Stromal cell of bone marrow (primary cell): ENCODE data around the gene IL36B.
A peak's percentile ranks its signal among the peaks of the same experiment; 100 is the strongest.
"Not testable (repeated sequence)": the region's sequence is repeated elsewhere in the genome, so short reads cannot be mapped to it uniquely, and the experiment has no call there.

Experiments
- DNase-seq: peaks from one replicate; pipeline ENCODE4 v3.0.0-alpha.2; 2012; ENCODE audit warnings: low read depth

Gene IL36B

DNA sequence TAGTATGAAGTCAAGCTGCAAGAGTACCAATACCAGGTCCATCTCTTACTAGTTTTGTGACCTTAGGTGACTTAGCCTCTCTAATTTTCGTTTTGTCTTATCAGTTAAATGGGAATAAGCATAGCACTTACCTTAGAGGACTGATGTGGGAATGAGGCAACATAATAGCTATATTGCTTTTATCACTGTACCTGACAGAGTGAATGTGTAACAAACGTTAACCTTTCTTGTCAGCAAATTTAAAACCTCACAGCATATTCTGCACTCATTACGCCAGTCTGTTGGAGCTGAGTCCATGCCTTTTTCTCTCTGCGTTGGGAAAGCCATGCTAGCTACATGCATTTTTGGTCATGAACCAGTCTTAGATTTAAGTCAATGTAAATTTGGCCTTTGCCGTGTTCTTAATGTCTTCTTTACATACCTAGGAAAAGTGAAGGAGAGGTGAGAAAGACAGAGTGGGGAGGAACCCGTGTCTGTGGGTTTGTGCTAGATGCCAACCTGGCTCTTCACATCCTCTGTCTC is at the start of gene IL36B:
Gene IL36B, minus strand, starts transcription at position 472 of the 522 bp plus-strand sequence.
- no peak for DNase-seq

DNA sequence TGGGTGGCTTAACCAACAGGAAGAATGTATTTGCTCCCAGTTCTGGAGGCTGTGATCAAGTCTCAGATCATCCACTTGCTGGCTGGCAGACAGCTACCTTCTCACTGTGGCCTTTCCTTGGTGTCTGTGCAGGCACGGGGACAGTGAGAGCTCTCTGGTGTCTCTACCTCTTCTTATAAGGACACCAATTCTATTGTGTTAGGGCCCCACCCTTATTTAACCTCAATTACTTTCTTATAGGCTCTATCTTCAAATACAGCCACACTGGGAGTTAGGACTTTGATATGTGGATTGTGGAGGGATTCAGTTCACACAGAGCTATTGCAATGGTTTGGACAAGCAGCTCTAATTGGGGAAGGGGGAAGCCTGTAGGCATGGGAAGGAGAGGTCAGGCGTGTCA is 49.5 kb upstream of the IL36B start:
- no peak for DNase-seq

DNA sequence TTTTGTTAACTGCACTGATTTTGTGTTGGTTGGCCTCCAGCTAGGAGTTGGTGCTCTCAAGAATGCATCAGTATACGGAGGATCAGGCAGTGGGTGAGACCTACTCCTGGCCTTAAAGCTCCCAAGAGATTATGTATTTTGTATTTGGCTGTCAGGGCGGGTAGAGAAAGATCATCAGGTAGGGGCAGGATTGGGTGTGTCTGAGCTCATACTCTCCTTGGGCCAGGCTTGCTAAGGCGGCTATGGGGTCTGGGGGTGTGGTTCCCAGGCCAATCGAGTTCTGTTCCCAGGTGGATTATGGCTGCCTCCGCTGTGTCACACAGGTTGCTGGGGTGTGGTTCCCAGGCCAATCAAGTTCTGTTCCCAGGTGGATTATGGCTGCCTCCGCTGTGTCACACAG is 45.9 kb upstream of the IL36B start:
- DNase-seq, result no peak

DNA sequence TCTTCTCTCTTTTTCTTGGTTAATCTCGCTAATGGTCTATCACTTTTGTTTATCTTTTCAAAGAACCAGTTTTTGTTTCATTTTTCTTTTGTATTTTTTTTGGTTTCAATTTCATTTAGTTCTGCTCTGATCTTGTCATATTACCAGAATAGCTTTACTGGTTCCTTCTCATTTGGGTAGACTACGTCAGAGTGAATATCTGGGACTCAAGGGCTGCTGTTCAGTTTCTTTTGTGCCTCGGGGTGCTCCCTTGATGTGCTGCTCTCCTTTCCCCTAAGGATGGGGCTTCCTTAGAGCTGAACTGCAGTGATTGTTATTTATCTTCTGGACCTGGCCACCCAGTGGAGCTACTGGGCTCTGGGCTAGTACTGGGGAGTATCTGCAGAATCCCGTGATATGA is 45.4 kb upstream of the IL36B start:
- DNase-seq, result no peak

DNA sequence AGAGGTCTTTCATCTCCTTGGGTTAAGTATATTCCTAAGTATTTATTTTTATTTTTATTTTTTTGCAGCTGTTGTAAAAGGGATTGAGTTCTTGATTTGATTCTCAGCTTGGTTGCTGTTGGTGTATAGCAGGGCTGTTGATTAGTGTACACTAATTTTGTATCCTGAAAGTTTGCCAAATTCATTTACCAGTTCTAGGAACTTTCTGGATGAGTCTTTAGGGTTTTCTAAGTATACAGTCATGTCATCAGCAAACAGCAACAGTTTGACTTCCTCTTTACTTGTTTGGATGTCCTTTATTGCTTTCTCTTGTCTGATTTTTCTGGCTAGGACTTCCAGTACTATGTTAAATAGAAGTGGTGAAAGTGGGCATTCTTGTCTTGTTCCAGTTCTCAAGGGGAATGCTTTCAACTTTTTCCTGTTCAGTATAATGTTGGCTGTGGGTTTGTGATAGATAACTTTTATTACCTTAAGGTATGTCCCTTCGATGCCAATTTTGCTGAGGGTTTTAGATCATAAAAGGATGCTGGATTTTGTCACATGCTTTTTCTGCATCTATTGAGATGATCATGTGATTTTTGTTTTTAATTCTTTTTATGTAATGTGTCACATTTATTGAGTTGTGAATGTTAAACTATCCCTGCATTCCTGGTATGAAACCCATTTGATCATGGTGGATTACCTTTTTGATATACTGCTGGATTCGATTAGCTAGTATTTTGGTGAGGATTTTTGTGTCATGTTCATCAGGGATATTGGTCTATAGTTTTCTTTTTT is 44.4 kb upstream of the IL36B start:
- not testable (repeated sequence) for DNase-seq

DNA sequence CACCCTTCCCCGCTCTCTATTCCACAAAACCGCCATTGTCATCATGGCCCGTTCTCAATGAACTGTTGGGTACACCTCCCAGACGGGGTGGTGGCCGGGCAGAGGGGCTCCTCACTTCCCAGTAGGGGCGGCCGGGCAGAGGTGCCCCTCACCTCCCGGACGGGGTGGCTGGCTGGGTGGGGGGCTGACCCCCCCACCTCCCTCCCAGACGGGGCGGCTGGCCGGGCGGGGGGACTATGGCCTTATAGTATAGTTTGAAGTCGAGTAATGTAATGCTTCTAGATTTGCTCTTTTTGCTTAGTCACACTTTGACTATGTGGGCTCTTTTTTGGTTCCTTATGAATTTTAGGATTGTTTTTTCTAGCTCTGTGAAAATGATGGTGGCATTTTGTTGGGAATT is 43.6 kb upstream of the IL36B start:
- DNase-seq, result not testable (repeated sequence)

DNA sequence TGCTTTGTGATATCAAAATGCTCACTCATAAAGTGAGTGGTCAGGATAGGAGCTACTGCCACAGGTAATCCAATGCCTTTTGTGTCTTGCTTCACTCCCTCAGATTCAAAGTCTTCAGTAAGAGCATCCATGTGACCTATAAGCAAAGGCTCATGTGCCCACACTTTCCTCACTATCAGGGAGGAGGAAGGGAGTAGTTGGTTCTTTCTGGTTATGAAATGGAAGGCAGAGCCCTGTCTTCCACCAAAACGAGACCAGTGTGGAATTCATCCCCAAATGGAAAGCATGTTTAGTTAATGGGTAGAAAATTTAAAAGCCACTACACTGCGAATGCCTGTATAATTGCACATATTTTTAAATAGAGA is 40.9 kb upstream of the IL36B start:
- DNase-seq, result no peak

DNA sequence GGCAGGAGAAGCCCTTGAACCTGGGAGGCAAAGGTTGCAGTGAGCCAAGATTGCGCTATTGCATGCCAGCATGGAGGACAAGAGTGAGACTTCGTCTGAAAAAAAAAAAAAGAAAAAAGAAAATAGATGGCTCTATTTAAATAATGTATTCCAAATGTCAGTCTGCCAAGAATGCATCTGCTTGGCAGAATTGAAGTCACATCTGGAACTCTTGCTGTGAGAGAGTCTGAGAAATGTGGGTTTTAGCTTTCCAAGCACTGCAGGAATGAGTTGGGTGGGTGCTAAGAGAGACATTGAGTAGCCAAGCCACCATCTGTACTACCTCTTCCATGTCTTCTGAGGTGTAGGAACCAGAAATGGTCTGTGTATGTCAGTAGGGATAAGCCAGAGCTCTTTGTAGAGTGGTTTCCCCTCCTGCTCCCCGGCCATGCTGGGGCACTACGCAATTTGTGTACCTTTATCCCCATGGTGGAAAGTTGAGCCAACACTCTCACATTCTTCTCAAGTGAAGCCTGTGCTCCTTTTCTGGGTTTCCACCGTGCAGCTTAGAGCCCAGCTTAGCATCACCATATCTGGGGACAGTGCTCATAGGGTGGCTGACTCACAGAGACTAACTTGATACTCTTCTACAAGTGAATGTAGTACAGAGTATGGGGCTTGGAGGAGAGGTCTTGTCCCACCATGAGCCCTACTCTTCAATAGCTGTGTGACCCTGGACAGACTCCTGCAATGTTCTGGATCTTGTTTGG is 40.4 kb upstream of the IL36B start:
- DNase-seq, result no peak

DNA sequence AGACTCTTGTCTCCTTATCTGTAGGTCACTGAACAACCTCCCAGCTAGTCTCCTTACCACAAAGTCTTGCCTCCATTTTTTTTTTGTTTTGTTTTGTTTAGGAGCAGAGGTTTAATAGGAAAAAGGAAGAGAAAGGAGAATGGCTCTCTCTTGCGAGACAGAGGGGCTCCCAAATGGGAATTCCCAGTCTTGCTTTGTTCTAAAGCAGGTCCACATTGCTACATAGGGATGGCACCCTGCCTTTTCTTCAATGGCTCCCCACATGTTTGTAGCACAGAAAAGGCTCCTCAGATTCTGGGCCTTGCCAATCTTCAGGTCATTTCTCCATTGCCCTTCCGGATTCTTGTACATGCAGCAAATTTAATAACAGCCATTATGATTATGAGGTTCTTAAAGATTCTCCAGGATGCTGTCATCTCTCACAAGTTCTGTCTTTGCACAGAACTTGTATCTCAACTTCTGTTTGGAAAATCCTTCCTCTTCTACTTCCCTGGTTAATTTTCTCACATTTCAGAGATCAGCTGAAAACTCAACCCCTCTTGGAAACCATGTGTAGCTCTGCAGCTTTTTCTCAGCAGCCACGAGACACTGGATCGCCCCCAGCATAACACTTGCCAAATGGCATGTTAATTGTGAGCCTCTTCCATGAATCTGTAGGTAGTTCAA is 38.7 kb upstream of the IL36B start:
- no peak for DNase-seq

DNA sequence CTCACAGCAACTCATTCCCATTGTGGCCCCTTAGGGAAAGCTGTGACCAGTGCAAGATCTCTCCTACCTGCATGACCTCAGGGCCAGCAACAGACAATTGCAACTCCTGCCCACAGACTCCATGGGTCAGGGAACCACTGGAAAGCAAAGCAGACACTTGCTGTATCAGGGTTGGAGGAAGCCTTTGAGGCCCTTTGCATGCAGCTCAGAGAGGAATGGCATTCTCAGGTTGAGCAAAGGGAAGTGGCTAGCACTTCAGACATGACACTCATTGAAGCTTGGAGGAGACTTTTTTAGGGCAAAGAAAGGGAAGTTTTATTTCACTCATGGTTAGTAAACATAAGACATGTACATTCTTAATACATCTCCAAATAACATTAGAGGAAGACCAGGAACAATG is 37.2 kb upstream of the IL36B start:
- no peak for DNase-seq

DNA sequence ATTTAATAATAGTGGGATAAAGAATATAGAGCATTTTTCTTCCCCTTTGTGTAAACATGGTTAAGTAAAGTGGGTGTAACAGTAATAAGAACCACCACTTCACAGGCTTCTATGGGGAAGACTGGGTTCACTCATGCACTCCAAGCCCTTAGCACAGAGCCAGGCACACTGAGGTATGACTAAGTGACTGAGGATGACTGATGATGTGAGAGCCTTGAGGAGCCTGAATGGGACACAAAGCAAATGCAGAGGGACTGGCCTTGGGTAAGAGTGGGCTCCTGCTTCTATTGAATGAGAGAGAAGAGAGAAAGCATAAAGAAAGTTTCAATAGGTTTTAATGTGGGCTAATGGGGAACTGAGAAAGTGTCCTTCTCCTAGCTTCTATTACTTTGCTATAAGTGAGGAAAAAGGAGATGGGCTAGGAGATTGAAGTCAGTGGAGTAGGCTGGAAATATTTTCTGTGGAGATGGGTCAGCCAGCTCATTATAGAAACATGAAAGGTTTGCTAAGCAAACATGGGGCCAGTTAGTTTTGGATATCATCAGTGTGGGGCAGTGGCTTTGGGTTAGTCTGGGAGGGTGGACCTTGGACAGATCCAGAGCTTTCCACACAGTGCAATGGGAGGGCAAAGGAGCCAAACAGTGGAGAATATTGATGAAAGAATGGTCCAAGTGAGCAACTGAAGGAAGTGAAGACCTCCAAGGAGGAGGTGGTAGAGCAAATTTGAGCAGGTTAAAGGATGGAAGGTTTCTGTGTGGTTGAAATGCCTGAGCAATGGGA is 35.7 kb upstream of the IL36B start:
- no peak for DNase-seq

DNA sequence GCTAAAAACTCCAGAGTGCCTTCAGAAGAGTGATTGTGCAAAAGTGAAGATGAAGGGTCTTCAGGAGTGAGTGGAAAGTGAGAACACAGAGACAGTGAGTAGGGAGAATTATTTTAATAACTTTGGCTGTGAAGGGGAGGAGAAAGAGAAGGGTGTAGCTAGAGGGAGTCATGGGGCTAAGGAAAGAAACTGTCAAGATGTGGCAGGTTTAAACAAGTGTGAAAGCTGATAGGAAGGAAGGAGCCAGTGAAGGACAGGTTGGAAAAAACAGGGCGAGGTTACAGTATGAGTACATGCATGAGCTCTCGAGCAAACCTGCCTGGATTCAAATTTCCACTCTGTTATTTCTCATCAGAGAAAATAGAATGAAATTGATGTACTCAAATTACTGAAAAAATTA is 32.9 kb upstream of the IL36B start:
- DNase-seq, result no peak

DNA sequence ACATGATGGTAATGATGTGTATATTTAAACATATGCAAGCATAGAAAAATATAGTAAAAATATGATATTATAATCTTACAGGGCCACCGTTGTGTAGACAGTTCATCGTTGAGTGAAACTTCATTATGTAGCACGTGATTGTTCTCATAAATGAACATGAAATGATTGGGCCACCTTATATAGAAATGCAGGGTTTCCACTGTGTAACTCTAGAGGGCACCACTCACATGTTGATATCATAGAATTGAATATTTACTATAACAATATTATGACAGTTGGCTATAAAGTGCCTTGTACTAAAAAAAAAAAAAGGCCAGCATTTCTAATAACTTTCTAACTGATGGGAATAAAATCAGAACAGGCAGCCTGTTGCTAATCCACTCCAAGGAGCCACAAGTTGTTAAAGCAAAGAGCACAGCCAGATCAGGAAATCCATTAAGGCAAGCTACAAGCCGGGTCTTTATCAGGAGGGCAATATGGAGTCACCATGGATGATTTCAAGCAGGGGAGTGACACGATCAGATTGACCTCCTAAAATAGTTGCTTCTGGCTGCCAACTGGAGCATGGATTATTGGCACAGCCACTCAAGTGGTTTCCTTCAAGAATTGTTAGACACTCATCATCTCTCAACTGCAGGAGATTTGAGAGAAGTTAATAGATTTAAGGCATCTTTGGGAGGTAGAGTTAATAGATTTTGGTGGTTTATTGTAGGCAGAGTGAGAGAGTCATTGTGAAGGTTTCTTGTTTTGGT is 31.8 kb upstream of the IL36B start:
- DNase-seq, result no peak

DNA sequence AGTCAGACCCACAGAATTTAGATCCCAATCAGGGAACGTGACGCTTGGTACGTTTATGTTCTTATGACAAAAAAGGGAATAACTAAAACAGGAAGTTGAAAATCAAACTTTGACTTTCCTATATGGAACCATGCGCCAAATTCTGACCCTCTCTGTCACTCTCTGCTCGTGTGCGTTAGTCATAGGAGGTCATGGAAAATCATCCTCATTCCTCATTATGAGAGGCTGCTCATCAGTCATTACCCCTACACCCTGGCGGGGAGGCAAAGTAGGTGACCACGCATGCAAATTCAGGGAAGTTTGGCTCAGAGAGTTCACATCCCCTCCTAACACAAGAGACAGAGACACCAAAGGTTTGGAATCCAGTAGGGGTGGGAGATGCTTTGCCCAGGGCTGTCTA is 30.6 kb upstream of the IL36B start:
- no peak for DNase-seq

DNA sequence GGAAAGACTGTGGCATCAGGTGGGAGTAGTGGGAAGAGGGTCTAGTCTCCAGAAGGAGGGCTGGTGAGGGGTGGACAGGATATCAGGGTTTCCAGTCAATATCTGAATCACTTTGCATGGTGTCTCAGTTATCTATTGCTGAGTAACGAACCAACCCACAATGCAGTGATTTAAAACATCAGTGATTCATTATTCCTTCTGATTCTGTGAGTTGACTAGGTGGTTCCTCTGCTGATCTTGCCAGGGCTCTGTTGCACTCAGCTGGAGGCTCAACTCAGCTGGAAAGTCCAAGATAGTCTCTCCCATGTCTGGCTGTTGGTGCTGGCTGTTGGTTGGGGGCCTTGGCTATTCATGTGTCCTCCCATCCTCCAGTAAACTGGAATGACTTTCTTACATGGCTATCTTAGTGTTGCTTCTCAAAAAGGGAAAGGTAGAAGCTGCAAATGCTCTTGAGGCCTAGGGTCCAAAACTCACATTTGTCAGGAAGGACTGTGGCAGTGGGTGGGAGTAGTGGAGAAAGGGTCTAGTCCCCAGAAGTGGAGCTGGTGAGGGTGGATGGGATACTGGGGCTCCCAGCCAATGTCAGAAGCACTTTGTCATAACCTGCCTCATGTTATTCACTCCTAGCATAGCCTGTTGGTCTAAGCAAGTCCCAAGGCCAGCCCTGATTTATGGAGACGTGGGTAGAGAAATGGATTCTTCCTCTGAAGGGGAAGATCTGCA is 29.0 kb upstream of the IL36B start:
- no peak for DNase-seq

DNA sequence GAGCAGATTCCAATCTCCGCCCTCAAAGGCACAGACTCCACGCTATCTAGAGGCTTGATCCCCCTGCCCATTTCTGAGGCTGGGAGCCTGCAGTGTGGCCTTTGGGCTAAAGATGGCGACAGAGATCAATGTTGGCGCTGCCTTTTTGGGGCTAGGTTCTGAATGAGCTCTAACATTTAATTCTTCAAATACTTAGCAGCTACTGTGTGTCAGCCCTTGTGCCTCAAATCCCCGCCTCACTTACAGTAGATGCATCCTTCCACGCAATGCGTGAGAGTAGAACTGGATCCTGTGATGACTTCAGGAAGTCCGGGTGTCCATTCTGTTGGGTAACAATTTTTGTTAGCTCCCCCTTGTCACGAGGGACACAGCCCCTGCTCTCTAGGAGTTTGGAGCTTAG is 27.5 kb upstream of the IL36B start:
- no peak for DNase-seq

DNA sequence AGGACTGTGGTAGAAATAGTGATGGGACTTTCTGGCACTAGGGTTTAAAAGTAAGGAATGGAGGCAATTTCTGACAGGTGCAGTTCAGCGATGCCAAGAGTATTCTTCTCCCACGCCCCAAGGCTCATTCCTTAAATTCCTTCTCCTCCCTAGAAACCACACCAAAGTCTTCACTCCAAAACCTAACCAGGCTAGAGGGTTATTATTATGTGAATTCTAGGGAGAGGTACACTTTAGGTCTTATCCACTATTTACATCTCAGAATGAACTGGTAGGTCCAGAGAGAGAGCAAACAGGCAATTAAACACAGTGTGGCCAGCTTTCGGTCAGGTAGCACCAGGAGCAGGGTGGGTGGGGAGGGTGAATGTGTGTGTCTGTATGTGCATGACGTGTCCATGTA is 26.5 kb upstream of the IL36B start:
- DNase-seq, result no peak

DNA sequence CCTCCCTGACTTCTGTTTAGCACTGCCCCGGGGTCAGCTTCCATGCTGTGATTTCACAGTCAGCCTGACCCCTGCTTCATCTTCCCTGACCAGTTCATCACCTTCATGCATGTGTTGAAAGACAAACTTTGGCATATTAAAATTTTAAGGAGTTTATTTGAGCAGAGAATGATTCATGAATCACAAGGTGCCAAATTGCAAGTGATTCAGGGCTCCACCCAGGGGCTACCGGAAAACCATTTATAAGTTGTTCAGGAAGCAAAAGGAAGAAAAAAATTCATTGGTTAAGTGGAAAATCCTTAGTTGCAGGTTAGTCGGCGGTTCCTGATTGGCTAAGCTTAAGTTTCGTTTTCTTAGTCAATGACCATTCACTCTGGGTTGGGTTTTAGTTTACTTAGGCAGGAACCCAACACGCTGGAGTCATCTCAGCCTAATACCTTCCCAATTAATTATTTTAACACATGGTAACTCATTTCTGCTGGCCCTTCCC is 25.7 kb upstream of the IL36B start:
- DNase-seq, result peak; percentile 57

DNA sequence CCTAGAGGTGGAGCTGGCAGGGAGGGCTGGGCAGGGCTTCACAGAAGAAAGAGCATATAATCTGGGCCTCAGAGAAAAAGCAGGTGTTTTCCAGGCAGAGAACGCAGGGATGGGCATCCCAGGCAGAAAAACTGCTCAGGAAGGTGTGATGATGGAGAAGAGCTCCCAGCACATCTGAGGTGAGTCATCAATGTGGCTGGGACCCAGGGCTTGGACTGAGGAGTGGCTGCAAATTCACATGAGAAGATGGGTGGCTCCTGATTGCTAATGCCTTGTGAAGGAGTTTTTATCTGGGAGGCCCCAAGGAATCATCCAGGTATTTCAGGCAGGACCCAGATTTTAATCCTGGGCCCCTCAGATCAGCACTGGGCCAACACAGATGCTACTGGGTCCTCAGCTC is 25.3 kb upstream of the IL36B start:
- DNase-seq, result no peak

DNA sequence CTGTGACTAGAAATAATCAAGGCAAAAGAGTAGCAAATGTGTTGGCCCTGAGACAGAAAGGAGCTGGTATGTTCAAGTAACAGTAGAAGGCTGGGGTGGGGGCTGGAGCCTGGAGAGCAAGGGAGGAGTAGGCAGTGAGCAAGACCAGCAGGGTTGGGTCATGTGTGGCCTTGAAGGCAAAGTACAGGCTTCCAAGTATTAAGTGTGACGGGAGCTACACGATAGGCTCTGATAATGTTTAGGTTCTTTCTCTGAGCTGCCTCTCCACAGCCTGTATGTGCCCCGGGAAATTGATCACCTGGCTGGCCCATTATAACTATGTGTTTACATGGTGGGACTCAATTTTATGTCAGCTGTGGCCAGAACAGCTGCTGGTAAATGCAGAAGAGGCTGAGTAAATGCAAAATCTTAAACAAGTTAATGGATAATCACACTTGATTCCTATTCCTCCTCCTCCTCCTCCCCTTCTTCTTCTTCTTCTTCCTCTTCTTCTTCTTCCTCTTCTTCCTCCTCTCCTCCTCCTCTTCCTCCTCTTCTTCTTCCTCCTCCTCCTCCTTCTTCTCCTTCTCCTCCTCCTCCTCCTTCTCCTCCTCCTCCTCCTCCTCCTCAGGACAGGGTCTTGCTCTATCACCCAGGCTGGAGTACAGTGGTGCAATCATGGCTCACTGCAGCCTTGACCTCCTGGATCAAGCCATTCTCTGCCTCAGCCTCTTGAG is 24.4 kb upstream of the IL36B start:
- no peak for DNase-seq
